Upper lobe of left lung (tissue), 6 donors: Measurements from ENCODE around the gene ISOC1. TPM values are rescaled to one million over a fixed set of nuclear protein-coding genes. Genes with fewer than 3 reads are reported as not detected.

Experiments
- ATAC-seq, 2 donors: fragments of 200-7000 bp; cut with Tn5 transposase; one replicate each; pipeline ENCODE4 v1.9.1; 2022; ENCODE audit warnings: mild to moderate bottlenecking in 2 of 2, moderate library complexity in 2 of 2; ENCODE audit not compliant: low FRiP score in 2 of 2
- DNase-seq, 2 donors: peaks; one replicate each; pipeline ENCODE4 v3.0.0-alpha.2; 2019 to 2020
- H3K27ac ChIP-seq, 4 donors: fragments of 200-600 bp; sonication (generic); one replicate each; pipeline ENCODE4 v1.5.1; 2016 to 2019
- H3K27me3 ChIP-seq, 4 donors: fragments of 200-600 bp; sonication (generic); one replicate each; pipeline ENCODE4 v1.5.1; 2017 to 2019
- H3K36me3 ChIP-seq, 4 donors: fragments of 200-600 bp; sonication (generic); one replicate each; pipeline ENCODE4 v1.5.1; 2016 to 2019
- H3K4me1 ChIP-seq, 4 donors: fragments of 200-600 bp; sonication (generic); one replicate each; pipeline ENCODE4 v1.5.1; 2018 to 2019
- H3K4me3 ChIP-seq, 4 donors: fragments of 200-600 bp; sonication (generic); one replicate each; pipeline ENCODE4 v1.5.1; 2017 to 2019; ENCODE audit warnings: mild to moderate bottlenecking in 2 of 4, moderate library complexity in 1 of 4
- H3K9me3 ChIP-seq, 4 donors: fragments of 200-600 bp; sonication (generic); one replicate each; pipeline ENCODE4 v1.5.1; 2018 to 2019
- EP300 ChIP-seq, 4 donors: sonication (generic); formaldehyde crosslinking; IDR thresholded peaks; one replicate each; pipeline ENCODE4 v1.5.1; 2017; ENCODE audit warnings: antibody characterized with exemption in 4 of 4, control low read depth in 2 of 4
- POLR2A ChIP-seq, 4 donors: fragments of 450-650 bp; IDR thresholded peaks; one replicate each; pipeline ENCODE4 v1.5.1; 2016 to 2017; ENCODE audit warnings: antibody characterized with exemption in 4 of 4, mild to moderate bottlenecking in 2 of 4
- POLR2AphosphoS5 ChIP-seq, 2 donors: sonication (generic); formaldehyde crosslinking; IDR thresholded peaks; one replicate each; pipeline ENCODE4 v1.5.1; 2017; ENCODE audit warnings: antibody characterized with exemption in 2 of 2
- WGBS, 2 donors: methylation state at CpG; one replicate each; pipeline ENCODE4 v1.1.5; 2017 to 2018; 5-methylcytosine and 5-hydroxymethylcytosine counted together
- total RNA-seq, 6 donors: library from RNA; depleted of rRNA in 4 of 6; stranded (reverse); fragments of >200 nt in 4 of 6; gene quantifications; one replicate each; pipeline versions ENCODE4 v1.1.0 to v1.2.1, GENCODE V29; 2016 to 2021
- TF ChIP-seq, protein P1 (sequence below), 6 experiments: fragments of 450-650 bp in 4 of 6; fragments of 200-600 bp in 2 of 6; sonication (generic) in 2 of 6; IDR thresholded peaks; one replicate each; pipeline ENCODE4 v1.5.1; 2016 to 2019; ENCODE audit warnings: antibody characterized with exemption in 6 of 6
- donor health status: DM: no; HTN: no; CAD: no; lungs with moderate emphysema.
- donor health status: DM: no; HTN: yes; CAD: no; lungs with severe emphysema.

The ISOC1 gene
- total RNA-seq, 6 donors from 2014 or later = 6.3 to 37.9 (median 20.9) TPM

DNA sequence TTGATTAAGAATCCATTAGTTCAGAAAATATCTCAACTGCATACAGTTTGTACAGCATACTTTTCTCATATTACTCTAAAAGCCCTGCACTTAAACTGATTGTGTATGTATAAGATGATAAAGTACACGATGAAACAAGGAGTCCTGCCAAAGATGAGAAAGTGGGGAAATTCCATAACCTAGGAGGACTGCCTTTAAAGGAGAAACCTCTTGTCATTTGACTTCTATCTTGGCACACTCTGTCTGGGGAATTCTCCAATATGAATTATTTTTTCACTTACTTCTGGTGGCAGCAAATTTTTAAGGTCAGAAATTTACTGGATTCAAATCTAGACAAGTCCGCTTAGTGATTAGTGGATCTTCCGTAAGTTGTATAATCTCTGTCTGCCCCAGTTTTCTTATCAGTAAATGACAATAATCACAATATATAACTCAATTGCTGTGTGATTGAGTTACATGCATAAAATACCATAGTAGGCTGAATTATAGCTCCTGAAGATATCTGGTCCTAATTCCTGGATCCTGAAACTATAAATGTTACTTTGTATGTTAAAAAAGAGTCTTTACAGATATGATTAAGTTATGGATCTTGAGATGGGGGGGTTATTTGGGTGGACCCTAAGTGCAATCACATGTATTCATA is 17.0 kb upstream of the ISOC1 start:
- H3K9me3 ChIP-seq = no peaks in the 10 kb centered on the region
- H3K36me3 ChIP-seq = no peaks in the 10 kb centered on the region
- no peaks in the 10 kb centered on the region for H3K27me3 ChIP-seq
- ATAC-seq (no peak), DNase-seq (no peak)
- TF ChIP-seq, protein P1, sequence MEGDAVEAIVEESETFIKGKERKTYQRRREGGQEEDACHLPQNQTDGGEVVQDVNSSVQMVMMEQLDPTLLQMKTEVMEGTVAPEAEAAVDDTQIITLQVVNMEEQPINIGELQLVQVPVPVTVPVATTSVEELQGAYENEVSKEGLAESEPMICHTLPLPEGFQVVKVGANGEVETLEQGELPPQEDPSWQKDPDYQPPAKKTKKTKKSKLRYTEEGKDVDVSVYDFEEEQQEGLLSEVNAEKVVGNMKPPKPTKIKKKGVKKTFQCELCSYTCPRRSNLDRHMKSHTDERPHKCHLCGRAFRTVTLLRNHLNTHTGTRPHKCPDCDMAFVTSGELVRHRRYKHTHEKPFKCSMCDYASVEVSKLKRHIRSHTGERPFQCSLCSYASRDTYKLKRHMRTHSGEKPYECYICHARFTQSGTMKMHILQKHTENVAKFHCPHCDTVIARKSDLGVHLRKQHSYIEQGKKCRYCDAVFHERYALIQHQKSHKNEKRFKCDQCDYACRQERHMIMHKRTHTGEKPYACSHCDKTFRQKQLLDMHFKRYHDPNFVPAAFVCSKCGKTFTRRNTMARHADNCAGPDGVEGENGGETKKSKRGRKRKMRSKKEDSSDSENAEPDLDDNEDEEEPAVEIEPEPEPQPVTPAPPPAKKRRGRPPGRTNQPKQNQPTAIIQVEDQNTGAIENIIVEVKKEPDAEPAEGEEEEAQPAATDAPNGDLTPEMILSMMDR (IDR thresholded peaks at IDR 0.05) = no peak
- no peak for TF ChIP-seq EP300 (IDR thresholded peaks at IDR 0.05)
- no peak for TF ChIP-seq POLR2A (IDR thresholded peaks at IDR 0.05)
- TF ChIP-seq POLR2AphosphoS5 (IDR thresholded peaks at IDR 0.05) = no peak
- H3K27ac ChIP-seq = no peak overlapping the region
- H3K4me3 ChIP-seq = no peak overlapping the region
- no peaks in the 10 kb centered on the region for H3K4me1 ChIP-seq
- 60 to 67% methylated on average over 3 of the region's 3 CpGs for WGBS, 2 donors

DNA sequence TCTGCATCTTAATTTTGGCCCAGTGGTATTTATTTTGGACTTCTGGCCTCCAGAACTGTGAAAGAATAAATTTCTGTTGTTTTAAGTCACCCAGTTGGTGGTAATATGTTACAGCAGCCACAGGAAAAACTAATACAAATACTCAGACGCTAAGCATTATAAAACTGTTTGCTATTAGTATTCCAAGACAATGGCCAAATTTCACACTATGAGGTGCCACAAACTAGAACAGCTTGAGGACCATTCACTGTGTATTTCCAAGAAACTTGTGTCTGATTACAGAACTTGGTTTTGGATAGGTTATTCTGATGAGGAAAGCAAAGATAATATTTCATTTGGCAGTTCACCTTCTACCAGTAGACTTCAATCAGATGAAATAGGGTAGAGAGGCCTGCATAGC is 16.3 kb upstream of the ISOC1 start:
- Histone ChIP-seq H3K9me3 (no peaks in the 10 kb centered on the region), H3K27ac (no peak overlapping the region), H3K27me3 (no peaks in the 10 kb centered on the region), H3K36me3 (no peaks in the 10 kb centered on the region), H3K4me3 (no peak overlapping the region), H3K4me1 (no peaks in the 10 kb centered on the region)
- TF ChIP-seq, protein P1 (IDR thresholded peaks at IDR 0.05) = no peak
- TF ChIP-seq EP300 (IDR thresholded peaks at IDR 0.05) = no peak
- no peak for TF ChIP-seq POLR2AphosphoS5 (IDR thresholded peaks at IDR 0.05)
- TF ChIP-seq POLR2A (IDR thresholded peaks at IDR 0.05) = no peak
- DNase-seq = no peak
- no peak for ATAC-seq
- 55 to 61% methylated on average over 1 of the region's 1 CpG for WGBS, 2 donors

DNA sequence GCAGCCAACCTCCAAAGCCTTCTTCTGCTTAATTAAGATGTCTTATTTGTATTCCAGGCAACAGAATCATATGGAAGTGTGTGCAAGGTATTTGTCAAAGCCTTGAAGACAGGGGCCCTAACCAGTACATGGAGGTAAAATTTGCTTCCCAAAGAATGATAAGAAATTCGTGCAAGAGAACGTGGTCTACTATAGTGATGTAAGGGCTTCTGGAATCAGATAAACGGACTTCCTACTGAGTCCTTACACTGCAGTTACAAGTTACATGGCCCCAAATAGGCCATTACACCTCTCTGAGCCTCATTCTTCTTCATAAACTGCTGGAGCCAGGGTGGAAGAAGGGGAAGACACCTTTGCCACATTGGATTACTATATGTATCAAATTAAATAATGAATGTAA is 15.9 kb upstream of the ISOC1 start:
- no peak overlapping the region for H3K27ac ChIP-seq
- no peak for TF ChIP-seq POLR2AphosphoS5 (IDR thresholded peaks at IDR 0.05)
- no peak for TF ChIP-seq EP300 (IDR thresholded peaks at IDR 0.05)
- TF ChIP-seq, protein P1 (IDR thresholded peaks at IDR 0.05) = no peak
- TF ChIP-seq POLR2A (IDR thresholded peaks at IDR 0.05) = no peak
- H3K9me3 ChIP-seq = no peaks in the 10 kb centered on the region
- H3K27me3 ChIP-seq = no peaks in the 10 kb centered on the region
- no peaks in the 10 kb centered on the region for H3K4me1 ChIP-seq
- 66 to 77% methylated on average over 3 of the region's 3 CpGs for WGBS, 2 donors
- H3K36me3 ChIP-seq = no peaks in the 10 kb centered on the region
- ATAC-seq (no peak), DNase-seq (no peak)
- H3K4me3 ChIP-seq = no peak overlapping the region

DNA sequence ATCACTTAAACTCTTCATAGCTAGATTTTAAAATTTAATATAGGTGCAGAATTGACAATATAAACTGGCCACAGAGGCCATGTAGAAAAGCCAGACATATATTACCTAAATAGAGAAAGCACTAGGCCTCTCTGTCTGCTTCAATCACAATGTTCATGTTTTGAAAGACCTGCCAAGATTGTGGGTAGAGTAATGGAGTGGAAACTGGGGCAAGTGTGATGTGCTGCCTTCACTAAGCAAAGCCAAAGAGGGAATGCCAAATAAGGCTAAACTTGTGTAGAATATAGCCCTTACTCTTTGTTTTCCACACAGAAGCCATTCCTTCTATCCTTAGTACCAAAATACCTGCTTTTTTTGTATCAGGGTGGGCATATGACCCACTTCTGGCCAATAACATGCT is 15.1 kb upstream of the ISOC1 start:
- Histone ChIP-seq H3K36me3 (no peaks in the 10 kb centered on the region), H3K27ac (no peak overlapping the region), H3K27me3 (no peaks in the 10 kb centered on the region), H3K4me3 (no peak overlapping the region), H3K4me1 (no peaks in the 10 kb centered on the region), H3K9me3 (no peaks in the 10 kb centered on the region)
- TF ChIP-seq POLR2AphosphoS5 (IDR thresholded peaks at IDR 0.05) (no peak), EP300 (IDR thresholded peaks at IDR 0.05) (no peak), POLR2A (IDR thresholded peaks at IDR 0.05) (no peak)
- TF ChIP-seq, protein P1 (IDR thresholded peaks at IDR 0.05) = no peak
- DNase-seq (no peak), ATAC-seq (no peak)

DNA sequence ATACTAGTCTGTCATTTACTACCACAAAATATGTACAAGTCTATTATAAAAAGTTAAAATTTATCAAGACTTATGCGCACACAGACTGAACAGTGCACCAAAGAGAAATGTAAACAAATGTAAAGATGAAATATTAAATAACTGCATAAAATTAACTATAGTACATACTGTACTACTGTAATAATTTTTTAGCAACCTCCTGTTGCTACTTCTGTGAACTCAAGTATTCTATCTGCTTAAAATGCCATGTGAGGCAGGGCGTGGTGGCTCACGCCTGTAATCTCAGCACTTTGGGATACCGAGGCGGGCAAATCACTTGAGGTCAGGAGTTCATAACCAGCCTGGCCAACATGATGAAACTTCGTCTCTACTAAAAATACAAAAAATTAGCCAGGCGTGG is 13.8 kb upstream of the ISOC1 start:
- Histone ChIP-seq H3K27me3 (no peaks in the 10 kb centered on the region), H3K36me3 (no peaks in the 10 kb centered on the region), H3K4me3 (no peak overlapping the region), H3K4me1 (no peaks in the 10 kb centered on the region), H3K9me3 (no peaks in the 10 kb centered on the region), H3K27ac (no peak overlapping the region)
- DNase-seq = no peak
- ATAC-seq = no peak
- no peak for TF ChIP-seq EP300 (IDR thresholded peaks at IDR 0.05)
- TF ChIP-seq, protein P1 (IDR thresholded peaks at IDR 0.05) = no peak
- TF ChIP-seq POLR2AphosphoS5 (IDR thresholded peaks at IDR 0.05) = no peak
- no peak for TF ChIP-seq POLR2A (IDR thresholded peaks at IDR 0.05)
- WGBS, 2 donors = 91 to 96% methylated on average over 7 of the region's 7 CpGs
